ENCODE data around the gene DNASE1. TPM values are rescaled to one million over a fixed set of nuclear protein-coding genes. Genes with fewer than 3 reads are reported as not detected.

Gene DNASE1
- total and polyA plus RNA-seq, 9 of the 15 experiments (the other 6 are each of a cell fraction or from before 2014, with no cell fraction given): 0.53 to 10.1 (median 5.9) TPM

DNA sequence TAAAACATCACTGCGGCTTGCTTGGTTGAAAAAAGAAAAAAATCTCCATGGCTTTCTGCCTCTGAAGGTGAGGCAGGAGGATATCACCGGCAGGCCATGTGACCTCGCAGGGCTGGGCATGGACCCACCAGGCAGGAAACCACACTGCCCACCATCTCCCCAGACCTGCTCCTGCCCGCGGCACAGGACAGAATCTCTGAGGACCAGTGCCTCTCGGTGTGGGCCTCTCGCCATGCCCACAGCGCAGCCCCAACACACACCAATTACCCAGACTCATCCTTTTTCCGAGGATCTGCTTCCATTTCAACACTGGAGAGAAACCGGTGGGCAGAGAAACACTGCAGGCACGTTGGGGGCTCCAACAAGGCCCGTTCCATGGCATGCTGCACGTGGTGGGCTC, 16.2 kb downstream of the DNASE1 start (continued):
- TF ChIP-seq HLTF (IDR thresholded peaks at IDR 0.05): no peak
- TF ChIP-seq PHF8 (IDR thresholded peaks at IDR 0.05; ENCODE audit: borderline replicate concordance, low read length): no peak
- TF ChIP-seq SREBF2 (CRISPR knock-in tag; IDR thresholded peaks at IDR 0.05): no peak
- no peak for TF ChIP-seq BMI1 (IDR thresholded peaks at IDR 0.05; ENCODE audit: low read length)
- no peak for TF ChIP-seq NCOA2 (IDR thresholded peaks at IDR 0.05; ENCODE audit: partially characterized antibody in 2 of 2)
- TF ChIP-seq NFYB (IDR thresholded peaks at IDR 0.05; ENCODE audit: extremely low read depth, insufficient read length): no peak
- TF ChIP-seq SRSF9 (IDR thresholded peaks at IDR 0.05; ENCODE audit: borderline replicate concordance, low read depth, low read length): no peak
- no peak for TF ChIP-seq NCOA1 (IDR thresholded peaks at IDR 0.05; ENCODE audit: low read depth)
- no peak for TF ChIP-seq HDGF (IDR thresholded peaks at IDR 0.05)
- no peak for TF ChIP-seq CHD2 (IDR thresholded peaks at IDR 0.05; ENCODE audit: low read depth, low read length)

DNA sequence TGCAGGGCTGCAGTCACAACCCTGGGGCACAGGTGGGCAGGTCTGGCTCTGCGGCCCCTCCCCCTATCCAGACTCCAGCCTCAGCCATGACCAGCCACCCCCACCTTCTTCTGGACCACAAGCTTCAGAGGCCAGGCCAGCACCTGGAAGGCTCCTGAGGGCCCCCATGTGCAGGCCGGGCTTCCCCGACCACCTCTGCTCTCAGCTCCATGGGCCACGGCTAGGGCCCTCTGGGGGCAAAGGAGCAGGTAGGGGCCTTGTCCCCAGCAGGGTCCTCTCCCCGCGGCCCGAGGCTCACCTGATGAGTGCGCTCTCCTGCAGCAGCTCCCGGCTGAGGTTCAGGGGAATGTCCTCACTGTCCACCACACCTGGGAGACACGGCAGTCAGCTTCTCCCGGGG, 16.9 kb downstream of the DNASE1 start:
- Histone ChIP-seq H3K27ac (ENCODE audit: extremely low read depth, low read depth, low read length) (no peak overlapping the region), H3K9me3 (replicated peaks; ENCODE audit: control insufficient read depth, insufficient read depth, low read depth, low read length) (no peaks in the 10 kb centered on the region), H3K27me3 (ENCODE audit: control insufficient read depth in 2 of 2, insufficient read depth in 2 of 2, low read length in 2 of 2) (no peaks in the 10 kb centered on the region), H3K9me1 (ENCODE audit: control insufficient read depth, insufficient read depth, low read length) (no peaks in the 10 kb centered on the region), H3K79me2 (ENCODE audit: control insufficient read depth, insufficient read depth, low read length) (no peaks in the 10 kb centered on the region), H3K4me2 (ENCODE audit: insufficient read depth, low read length) (no peak overlapping the region), H3K9ac (ENCODE audit: insufficient read depth in 1 of 2, low read depth in 2 of 2, low read length in 2 of 2) (no peak overlapping the region; a peak in 1 of 4 replicates), H3K4me1 (replicated peaks in 1 of 2; ENCODE audit: control insufficient read depth in 2 of 2, insufficient read depth in 2 of 2, low read length in 2 of 2) (peaks cover 0 to 6% of the 10 kb centered on the region in 2 experiments; a peak in 1 of 5 replicates), H2AFZ (ENCODE audit: low read depth, low read length) (no peak overlapping the region), H3K4me3 (no peak overlapping the region), H3K36me3 (ENCODE audit: control insufficient read depth, insufficient read depth, low read length) (peaks cover 86% of the 10 kb centered on the region; the same call in 2 of the 3 replicates), H4K20me1 (replicated peaks; ENCODE audit: control insufficient read depth, insufficient read depth, low read length) (peaks cover 2% of the 10 kb centered on the region; the same call in 1 of the 2 replicates)
- no peak for ATAC-seq
- TF ChIP-seq POLR2G (IDR thresholded peaks at IDR 0.05; ENCODE audit: low read depth, low read length) (peak; percentile 56), GATAD2A (IDR thresholded peaks at IDR 0.05) (no peak)
- BruUV-seq (replicated peaks): no TSS peak
- CTCF ChIA-PET (ENCODE audit: low intra/inter-chr PET ratio): no interaction called here
- DNase-seq (ENCODE audit: extremely low read depth in 1 of 4, low spot score in 3 of 4): no peak
- in situ Hi-C loops (cut with MboI): no loop called here
- POLR2A ChIA-PET: interaction anchor here (0.6 to 1.2 kb wide), 4 partner anchors 10 to 193 kb away, joined by 3 to 4 read pairs (median 4); no protein-coding TSS in a partner anchor
- no peak for FAIRE-seq
- 97% methylated on average over 7 of the region's 11 CpGs for WGBS (ENCODE audit: insufficient coverage, low coverage, missing lambda C conversion rate)
- intact Hi-C loops (cut with micrococcal nuclease): no loop called here
